ENCODE results near the gene G3BP1.

Gene G3BP1

DNA sequence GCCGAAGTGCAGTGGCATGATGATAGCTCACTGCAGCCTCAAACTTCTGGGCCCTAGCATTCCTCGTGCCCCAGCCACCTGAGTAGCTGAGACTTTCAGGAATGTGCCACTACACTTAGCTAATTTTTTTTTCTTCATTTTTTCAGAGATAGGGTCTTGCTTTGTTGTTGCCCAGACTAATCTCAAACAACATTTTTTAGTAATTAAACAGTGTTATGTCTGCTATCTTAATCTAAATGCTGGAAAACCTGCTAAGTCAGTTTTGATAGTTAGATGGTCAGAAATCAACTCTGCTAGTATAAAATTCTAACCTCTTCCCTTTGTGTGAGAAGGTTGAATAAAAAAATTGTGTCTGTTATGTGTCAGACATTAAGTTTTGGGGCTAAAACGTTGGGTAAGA, 12.4 kb downstream of the G3BP1 start:
- Histone ChIP-seq H3K9me3 (ENCODE audit: control insufficient read depth, low read length) (no peaks in the 10 kb centered on the region), H2AFZ (no peak overlapping the region), H3K4me1 (peaks cover 17% of the 10 kb centered on the region), H3K36me3 (ENCODE audit: control insufficient read depth, insufficient read depth, low read length) (no peaks in the 10 kb centered on the region), H3K4me2 (ENCODE audit: low read length) (peak overlapping the region; percentile 35), H3K9ac (no peak overlapping the region), H3K4me3 (ENCODE audit: low read depth, low read length) (no peak overlapping the region), H3K27ac (no peak overlapping the region), H3K27me3 (ENCODE audit: control insufficient read depth, insufficient read depth, low read length) (no peaks in the 10 kb centered on the region), H3K79me2 (peaks cover 41% of the 10 kb centered on the region)
- TF ChIP-seq, protein P1, sequence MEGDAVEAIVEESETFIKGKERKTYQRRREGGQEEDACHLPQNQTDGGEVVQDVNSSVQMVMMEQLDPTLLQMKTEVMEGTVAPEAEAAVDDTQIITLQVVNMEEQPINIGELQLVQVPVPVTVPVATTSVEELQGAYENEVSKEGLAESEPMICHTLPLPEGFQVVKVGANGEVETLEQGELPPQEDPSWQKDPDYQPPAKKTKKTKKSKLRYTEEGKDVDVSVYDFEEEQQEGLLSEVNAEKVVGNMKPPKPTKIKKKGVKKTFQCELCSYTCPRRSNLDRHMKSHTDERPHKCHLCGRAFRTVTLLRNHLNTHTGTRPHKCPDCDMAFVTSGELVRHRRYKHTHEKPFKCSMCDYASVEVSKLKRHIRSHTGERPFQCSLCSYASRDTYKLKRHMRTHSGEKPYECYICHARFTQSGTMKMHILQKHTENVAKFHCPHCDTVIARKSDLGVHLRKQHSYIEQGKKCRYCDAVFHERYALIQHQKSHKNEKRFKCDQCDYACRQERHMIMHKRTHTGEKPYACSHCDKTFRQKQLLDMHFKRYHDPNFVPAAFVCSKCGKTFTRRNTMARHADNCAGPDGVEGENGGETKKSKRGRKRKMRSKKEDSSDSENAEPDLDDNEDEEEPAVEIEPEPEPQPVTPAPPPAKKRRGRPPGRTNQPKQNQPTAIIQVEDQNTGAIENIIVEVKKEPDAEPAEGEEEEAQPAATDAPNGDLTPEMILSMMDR (IDR thresholded peaks at IDR 0.05), result no peak

DNA sequence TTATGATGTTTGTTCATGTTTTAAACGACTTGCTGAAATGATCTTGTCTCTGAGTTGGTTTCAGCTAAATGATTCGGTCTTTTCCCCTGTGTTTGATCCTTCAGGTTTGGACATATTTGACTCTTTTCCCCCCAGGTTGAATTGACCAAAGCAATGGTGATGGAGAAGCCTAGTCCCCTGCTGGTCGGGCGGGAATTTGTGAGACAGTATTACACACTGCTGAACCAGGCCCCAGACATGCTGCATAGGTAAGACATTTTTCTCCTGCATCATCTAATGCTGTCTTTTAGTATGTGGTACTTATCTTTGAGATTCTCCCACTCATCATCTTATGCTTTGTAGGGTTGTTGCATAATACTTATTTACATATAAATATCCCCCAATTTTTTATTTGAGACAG, 14.7 kb downstream of the G3BP1 start:
- TF ChIP-seq, protein P1 (IDR thresholded peaks at IDR 0.05), result no peak
- Histone ChIP-seq H3K4me2 (ENCODE audit: low read length) (no peak overlapping the region), H3K27ac (no peak overlapping the region)

DNA sequence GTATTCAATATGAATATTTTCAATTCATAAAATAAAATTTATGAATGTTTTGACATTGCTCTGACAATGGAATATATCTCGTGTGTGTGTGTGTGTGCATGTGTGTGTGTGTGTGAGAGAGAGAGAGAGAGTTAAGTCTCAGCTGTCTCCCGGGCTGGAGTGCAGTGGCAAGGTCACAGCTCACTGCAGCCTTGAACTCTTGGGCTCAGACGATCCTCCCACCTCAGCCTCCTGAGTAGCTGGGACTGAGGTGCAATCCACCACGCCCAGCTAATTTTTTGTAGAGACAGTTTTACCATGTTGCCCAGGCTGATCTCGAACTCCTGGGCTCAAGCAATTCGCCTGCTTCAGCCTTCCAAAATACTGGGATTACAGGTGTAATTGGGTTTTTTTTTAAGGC, 16.1 kb downstream of the G3BP1 start:
- Histone ChIP-seq H3K4me3 (ENCODE audit: low read depth, low read length) (no peak overlapping the region), H3K27ac (no peak overlapping the region), H3K9ac (no peak overlapping the region), H3K27me3 (ENCODE audit: control insufficient read depth, insufficient read depth, low read length) (no peaks in the 10 kb centered on the region), H3K4me2 (ENCODE audit: low read length) (no peak overlapping the region), H3K36me3 (ENCODE audit: control insufficient read depth, insufficient read depth, low read length) (no peaks in the 10 kb centered on the region), H3K4me1 (no peaks in the 10 kb centered on the region), H3K79me2 (peaks cover 33% of the 10 kb centered on the region), H3K9me3 (ENCODE audit: control insufficient read depth, low read length) (no peaks in the 10 kb centered on the region), H2AFZ (no peak overlapping the region)
- TF ChIP-seq, protein P1 (IDR thresholded peaks at IDR 0.05), result no peak

More for the DNA sequence above, 14.7 kb downstream of the G3BP1 start:
- H3K79me2 ChIP-seq, result peaks cover 28% of the 10 kb centered on the region
- no peaks in the 10 kb centered on the region for H3K27me3 ChIP-seq (ENCODE audit: control insufficient read depth, insufficient read depth, low read length)
- peaks cover 1% of the 10 kb centered on the region for H3K4me1 ChIP-seq
- no peak overlapping the region for H3K9ac ChIP-seq
- no peak overlapping the region for H3K4me3 ChIP-seq (ENCODE audit: low read depth, low read length)
- H3K36me3 ChIP-seq (ENCODE audit: control insufficient read depth, insufficient read depth, low read length), result no peaks in the 10 kb centered on the region
- H2AFZ ChIP-seq, result no peak overlapping the region
- no peaks in the 10 kb centered on the region for H3K9me3 ChIP-seq (ENCODE audit: control insufficient read depth, low read length)

DNA sequence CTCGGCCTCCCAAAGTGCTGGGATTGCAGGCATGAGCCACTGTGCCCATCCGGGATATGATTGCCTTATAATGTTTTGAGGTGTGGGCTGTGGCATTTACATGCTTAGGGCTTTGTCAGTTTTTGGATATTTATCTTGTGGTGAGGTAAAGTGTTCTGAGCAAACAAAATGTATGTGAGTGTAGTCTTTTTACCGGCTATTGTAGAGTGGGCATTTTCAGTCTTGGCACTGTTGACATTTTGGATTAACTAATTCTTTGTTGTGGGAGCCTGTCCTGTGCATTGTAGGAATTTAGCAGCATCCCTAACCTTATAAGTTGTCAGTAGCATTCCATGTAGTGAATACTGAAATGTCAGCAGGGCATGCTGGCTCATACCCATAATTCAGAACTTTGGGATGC, 21.6 kb downstream of the G3BP1 start:
- Histone ChIP-seq H3K27ac (no peak overlapping the region), H3K36me3 (ENCODE audit: control insufficient read depth, insufficient read depth, low read length) (no peaks in the 10 kb centered on the region), H3K79me2 (peaks cover 36% of the 10 kb centered on the region), H3K4me2 (ENCODE audit: low read length) (no peak overlapping the region), H3K4me1 (no peaks in the 10 kb centered on the region), H3K9ac (no peak overlapping the region), H3K9me3 (ENCODE audit: control insufficient read depth, low read length) (no peaks in the 10 kb centered on the region), H3K27me3 (ENCODE audit: control insufficient read depth, insufficient read depth, low read length) (no peaks in the 10 kb centered on the region), H3K4me3 (ENCODE audit: low read depth, low read length) (no peak overlapping the region), H2AFZ (no peak overlapping the region)
- TF ChIP-seq, protein P1 (IDR thresholded peaks at IDR 0.05), result no peak

DNA sequence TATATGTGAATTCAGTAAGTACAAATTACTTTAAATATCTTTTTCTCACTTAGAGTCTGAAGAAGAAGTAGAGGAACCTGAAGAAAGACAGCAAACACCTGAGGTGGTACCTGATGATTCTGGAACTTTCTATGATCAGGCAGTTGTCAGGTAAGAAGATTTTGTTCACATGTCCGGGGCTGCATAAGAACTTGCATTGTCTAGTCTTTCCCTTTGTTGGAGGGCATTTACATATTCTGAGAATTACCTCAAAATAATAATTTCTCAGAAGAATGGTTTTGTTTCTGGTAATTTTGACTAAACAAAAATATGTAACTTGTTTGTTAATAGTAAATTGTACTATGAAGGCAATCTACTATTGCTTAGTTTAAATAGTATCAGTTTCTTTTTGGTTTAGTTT, 23.7 kb downstream of the G3BP1 start:
- no peaks in the 10 kb centered on the region for H3K9me3 ChIP-seq (ENCODE audit: control insufficient read depth, low read length)
- no peak overlapping the region for H3K9ac ChIP-seq
- no peaks in the 10 kb centered on the region for H3K4me1 ChIP-seq
- no peaks in the 10 kb centered on the region for H3K27me3 ChIP-seq (ENCODE audit: control insufficient read depth, insufficient read depth, low read length)
- H3K36me3 ChIP-seq (ENCODE audit: control insufficient read depth, insufficient read depth, low read length), result no peaks in the 10 kb centered on the region
- H3K4me2 ChIP-seq (ENCODE audit: low read length), result no peak overlapping the region
- no peak overlapping the region for H3K4me3 ChIP-seq (ENCODE audit: low read depth, low read length)
- peaks cover 32% of the 10 kb centered on the region for H3K79me2 ChIP-seq
- TF ChIP-seq, protein P1 (IDR thresholded peaks at IDR 0.05), result no peak
- H2AFZ ChIP-seq, result no peak overlapping the region
- H3K27ac ChIP-seq, result no peak overlapping the region

All from parathyroid adenoma (tissue), 2 donors.